ENCODE results near the gene MSI2.

DNA sequence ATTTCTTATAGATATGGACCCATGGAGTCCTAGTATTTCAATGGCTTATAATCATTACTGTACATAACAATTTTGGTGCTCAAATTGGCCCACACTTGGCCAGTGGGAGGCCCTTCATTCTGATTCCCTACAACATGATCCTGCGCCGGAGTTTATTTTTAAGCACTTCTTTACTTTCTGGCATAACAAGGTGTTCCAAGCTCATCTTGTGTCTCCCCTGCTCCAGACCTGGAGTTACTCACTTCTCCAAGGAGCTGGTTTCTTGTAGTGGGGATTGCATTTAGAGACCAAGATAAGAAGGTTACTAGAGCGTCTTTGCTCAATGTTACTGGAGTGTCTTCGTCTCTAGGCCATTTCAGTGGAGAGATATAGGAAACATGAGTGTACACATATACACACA, 87.9 kb downstream of the MSI2 start:
- TF ChIP-seq, protein P1, sequence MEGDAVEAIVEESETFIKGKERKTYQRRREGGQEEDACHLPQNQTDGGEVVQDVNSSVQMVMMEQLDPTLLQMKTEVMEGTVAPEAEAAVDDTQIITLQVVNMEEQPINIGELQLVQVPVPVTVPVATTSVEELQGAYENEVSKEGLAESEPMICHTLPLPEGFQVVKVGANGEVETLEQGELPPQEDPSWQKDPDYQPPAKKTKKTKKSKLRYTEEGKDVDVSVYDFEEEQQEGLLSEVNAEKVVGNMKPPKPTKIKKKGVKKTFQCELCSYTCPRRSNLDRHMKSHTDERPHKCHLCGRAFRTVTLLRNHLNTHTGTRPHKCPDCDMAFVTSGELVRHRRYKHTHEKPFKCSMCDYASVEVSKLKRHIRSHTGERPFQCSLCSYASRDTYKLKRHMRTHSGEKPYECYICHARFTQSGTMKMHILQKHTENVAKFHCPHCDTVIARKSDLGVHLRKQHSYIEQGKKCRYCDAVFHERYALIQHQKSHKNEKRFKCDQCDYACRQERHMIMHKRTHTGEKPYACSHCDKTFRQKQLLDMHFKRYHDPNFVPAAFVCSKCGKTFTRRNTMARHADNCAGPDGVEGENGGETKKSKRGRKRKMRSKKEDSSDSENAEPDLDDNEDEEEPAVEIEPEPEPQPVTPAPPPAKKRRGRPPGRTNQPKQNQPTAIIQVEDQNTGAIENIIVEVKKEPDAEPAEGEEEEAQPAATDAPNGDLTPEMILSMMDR (IDR thresholded peaks at IDR 0.05), result no peak
- no peak for TF ChIP-seq POLR2A (IDR thresholded peaks at IDR 0.05)

Data from gastroesophageal sphincter (tissue), 3 donors.